GM21447 (cell line): ENCODE data around the gene ABCF1.
A peak's percentile ranks its signal among the peaks of the same experiment; 100 is the strongest.
"Not testable (repeated sequence)": the region's sequence is repeated elsewhere in the genome, so short reads cannot be mapped to it uniquely, and the experiment has no call there.

Source experiments
- ATAC-seq: cut with Tn5 transposase; IDR thresholded peaks from one replicate; pipeline ENCODE4 v1.9.1; 2021; ENCODE audit not compliant: unreplicated experiment

ABCF1 gene

GRCh38 chr6:30571075-30571761, at the start of gene ABCF1:
Gene ABCF1, plus strand, starts transcription at chr6:30571442. Its CDS starts 46 bp downstream, at chr6:30571488.
- ATAC-seq, result peak; percentile 87

DNA sequence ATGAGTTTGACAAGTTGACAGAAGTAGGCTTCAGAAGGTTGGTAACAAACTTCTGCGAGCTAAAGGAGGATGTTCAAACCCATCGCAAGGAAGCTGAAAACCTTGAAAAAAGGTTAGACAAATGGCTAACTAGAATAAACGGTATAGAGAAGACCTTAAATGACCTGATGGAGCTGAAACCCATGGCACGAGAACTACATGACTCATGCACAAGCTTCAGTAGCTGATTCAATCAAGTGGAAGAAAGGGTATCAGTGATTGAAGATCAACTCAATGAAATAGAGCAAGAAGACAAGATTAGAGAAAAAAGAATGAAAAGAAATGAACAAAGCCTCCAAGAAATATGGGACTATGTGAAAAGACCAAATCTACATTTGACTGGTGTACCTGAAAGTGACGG, 49.3 kb upstream of the ABCF1 start:
- ATAC-seq, result not testable (repeated sequence)

DNA sequence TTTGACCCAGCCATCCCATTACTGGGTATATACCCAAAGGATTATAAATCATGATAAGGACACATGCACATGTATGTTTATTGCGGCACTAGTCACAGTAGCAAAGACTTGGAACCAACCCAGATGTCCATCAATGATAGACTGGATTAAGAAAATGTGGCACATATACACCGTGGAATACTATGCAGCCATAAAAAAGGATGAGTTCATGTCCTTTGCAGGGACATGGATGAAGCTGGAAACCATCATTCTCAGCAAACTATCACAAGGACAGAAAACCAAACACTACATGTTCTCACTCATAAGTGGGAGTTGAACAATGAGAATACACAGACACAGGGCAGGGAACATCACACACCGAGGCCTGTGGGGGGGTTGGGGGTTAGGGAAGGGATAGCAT, 44.8 kb upstream of the ABCF1 start:
- not testable (repeated sequence) for ATAC-seq

GRCh38 chr6:30529349-30529875, 41.8 kb upstream of the ABCF1 start:
- ATAC-seq, result peak; percentile 49

DNA sequence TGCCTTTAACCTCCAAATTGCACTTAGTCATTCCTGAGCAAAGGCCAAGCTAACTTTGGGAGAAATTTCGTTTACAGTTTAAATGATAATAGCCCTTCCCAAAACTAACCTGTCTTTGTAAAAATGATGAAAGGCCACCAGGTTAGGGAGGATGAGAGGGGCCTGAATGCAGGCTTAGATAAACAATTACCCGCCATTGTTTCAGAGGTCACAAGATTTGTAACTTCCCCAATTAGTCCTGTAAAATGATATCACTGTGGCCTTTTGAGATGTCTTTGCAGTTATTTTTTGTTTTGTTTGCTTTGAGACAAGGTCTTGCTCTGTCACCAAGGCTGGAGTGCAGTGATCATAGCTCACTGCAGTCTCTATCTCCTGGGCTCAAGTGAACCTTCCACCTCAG, 41.2 kb upstream of the ABCF1 start:
- no peak for ATAC-seq

DNA sequence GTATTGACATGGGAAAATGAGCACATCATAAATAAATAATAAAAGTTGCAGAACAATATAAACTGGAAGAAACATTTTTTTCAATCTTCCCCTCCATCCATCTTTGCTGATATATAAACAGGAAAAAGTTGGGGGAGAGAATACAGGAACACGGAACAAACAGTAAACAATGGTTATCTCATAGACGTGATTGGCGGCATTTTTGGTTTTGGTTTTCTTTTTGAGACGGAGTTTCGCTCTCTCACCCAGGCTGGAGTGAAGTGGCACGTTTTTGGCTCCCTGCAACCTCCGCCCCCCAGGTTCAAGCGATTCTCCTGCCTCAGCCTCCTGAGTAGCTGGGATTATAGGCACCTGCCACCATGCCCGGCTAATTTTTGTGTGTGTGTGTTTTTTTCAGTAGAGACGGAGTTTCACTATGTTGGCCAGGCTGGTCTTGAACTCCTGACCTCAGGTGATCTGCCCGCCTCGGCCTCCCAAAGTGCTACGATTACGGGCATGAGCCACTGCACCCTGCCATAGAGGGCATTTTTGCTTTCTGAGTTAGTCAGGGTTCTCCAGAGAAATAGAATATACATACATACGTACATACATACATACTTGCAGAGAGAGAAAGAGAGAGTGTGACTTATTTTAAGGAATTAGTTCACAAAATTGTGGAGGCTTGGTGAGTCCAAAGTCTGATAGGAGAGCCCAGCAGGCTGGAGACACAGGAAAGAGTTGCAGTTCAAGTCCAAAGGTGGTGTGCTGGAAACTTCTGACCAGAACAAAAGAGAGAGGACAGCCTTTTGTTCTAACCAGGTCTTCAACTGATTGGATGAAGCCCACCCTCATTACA, 37.6 kb upstream of the ABCF1 start:
- ATAC-seq, result no peak

GRCh38 chr6:30537931-30538330, 33.3 kb upstream of the ABCF1 start:
- no peak for ATAC-seq

DNA sequence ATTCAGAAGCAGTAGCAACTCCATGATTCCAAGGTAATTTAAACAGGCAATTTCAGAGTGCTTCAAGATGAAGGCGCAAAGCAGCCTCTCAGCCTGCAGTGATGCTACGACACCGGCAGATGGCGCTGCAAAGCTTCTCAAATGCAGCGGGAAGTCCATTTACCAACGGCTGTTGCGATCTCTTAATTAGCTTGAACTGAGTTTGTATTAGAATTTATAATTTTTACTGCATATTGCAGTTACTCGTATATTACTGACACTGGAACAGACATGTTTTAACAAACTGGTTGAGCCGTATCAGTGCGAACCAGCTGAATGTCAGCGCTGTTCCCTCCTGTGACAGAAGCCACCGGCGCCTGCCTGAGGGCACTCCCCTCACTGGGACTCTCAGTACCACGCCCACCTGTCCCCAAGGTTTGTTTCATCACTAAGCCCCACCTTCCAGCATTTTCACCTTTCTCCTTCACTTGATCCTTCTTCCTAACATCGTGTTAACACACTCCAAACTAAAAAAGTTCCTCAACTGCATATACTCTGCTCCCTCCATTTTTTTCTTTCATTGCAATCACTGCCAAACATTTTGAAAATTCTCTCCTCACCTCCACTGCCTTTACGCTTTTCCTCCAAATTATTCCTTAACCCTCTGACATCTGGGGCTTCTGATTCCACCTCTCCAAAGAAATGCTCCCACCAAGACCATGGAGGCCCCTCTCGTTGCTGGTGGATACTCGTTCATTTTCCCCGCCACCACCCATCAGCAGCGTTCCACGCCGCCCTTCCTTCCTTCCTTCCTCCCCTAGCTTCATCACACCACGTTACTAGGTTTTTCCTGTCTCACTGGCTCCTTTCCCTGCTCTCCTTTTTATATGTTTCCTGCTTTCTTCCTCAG, 29.5 kb upstream of the ABCF1 start:
- ATAC-seq, result peak; percentile 61

GRCh38 chr6:30542404-30542725, 28.9 kb upstream of the ABCF1 start:
- ATAC-seq, result no peak

- no peak for ATAC-seq
Observed at GRCh38 chr6:30542915-30543314, 28.3 kb upstream of the ABCF1 start.

DNA sequence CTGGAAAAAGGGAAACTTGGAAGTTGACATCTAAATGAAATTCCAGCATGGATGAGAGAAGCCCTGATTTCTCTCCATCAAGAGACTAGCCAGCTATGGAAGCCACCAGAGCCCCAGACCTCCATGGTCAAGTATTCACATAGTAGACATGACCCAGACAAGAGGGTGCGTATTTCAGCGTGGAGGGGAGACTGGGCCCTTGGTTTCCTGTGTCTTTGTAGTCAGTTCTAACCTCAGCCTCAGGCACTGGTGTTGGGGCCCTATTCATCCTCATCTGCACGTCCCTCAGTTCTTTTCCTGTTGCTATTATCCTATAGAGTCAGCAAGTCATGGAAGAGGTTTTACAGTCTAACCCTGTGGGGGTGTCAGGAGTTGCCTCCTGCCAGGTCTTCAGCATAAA, 27.4 kb upstream of the ABCF1 start:
- no peak for ATAC-seq

- ATAC-seq, result no peak
Observed at GRCh38 chr6:30544666-30545272, 26.5 kb upstream of the ABCF1 start.

GRCh38 chr6:30547454-30547853, 23.8 kb upstream of the ABCF1 start:
- no peak for ATAC-seq

DNA sequence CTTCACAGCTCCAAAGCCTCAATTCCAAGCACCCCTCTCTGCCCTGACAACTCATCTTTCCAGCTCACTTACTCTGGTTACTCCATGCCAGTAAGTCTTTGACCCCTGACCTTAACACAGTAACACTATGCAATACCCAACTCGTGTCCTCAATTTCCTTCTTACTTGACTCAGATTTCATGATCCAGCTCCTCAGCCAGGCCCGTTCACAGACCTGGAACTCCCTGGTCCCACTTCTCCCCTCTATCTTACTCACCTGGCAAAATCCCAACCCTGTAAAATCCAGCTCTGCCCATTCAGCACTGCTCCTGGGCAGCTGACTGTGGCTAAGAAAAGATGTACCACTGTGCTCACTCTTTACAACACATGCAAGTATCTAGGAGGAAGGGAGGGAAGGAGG, 22.9 kb upstream of the ABCF1 start:
- ATAC-seq, result no peak

DNA sequence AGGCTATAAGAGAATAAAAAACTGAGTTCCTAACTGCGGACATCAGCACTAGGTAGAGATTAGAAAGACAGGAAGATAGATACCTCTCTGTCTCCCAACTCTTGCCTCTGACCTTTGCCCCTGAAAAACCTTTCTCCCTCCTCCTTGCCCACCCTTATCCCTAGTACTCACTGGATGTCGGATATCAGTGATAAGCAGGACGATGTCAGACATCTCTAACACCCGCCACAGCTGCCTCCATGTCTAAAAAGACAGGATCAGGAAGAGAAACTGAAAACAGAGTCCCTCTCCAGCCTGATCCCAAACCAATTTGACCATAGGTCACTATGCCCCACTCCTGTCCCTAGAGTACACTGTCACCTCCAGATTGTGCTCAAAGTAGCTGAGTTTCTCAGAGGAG, 16.8 kb upstream of the ABCF1 start:
- no peak for ATAC-seq

DNA sequence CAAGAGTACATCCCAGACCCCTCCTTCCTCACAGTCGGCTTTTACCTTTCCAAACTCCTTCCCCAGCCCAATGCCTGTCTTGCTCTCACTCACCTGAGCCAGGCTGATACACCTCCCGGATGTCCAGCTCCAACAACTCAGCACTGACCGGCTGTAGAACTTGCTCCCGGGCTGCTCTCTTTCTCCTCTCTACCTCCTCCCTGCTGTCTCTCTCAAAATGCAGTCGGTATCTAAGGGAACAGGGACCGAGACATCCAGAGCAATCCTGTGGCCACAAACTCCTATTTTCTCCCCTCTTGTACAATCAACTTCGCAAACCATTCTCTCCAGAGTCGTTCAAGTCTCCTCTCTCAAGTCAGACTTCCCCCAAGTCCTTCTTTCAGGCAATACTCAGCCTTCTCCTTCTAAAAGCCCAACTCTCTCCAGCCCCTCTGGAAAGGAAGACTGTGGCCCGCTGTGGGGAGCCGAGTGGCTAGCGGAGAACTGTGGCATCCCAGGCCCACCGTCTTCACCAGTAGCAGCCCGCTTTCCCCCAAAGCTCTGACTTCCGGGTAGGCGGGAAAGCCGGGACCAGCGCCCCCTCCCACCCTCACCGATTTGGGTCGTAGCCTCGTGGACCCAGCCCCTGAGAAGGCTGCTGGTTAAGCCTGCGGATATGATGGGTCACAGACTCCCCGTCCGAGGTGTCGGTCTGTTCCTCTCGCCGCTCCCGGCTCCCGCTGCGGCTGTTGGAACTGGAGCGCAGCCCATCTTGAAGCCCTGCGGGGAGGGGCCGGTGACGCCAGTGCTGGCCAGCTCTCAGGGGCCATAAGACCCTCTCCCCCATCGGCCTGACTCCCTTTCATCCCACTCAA, 16.1 kb upstream of the ABCF1 start:
- ATAC-seq, result no peak

- ATAC-seq, result no peak
Observed at GRCh38 chr6:30555816-30556065, 15.5 kb upstream of the ABCF1 start.

DNA sequence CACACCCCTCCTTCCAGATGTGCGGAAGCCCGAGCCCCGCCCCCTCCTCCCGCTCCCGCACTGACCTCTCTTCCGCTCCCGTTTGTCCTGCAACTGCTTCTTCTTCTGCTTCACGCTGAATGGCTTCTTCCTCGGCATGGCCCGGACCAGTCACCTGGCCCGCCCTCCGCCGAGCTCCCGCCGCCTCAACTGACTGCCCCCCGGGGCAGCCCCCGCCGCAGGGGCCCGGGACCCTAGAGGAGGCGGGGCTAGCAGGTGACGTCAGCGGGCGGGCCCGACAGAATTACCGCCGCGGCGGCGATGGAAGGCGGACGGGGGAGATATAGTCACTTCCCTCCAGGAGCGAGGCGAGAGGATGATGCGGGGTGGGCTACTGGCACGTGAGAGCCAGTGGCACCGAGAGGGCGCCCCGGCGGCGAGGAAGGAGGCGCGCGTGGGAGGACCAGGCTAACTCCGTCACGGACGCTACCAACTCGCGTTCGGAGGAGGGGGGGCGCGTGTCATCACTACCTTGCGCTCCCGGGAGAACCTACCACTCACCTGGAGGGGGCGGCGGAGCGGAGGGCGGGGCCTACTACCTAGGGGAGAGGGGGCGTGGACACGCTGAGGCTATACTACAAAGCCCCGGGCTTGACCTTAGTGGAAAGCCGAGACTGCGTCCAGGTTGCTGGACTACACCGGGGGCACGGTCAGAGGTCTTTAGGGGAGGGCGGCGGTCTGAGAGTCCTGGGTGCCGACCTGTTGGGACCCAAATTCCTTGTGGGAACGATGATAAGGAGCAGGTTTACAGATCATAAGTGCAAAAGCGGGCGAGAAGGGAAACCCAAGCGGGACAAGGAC, 15.0 kb upstream of the ABCF1 start, which contains the start of gene GNL1:
TSS of gene GNL1 (minus strand) at position 424 of the 840 bp plus-strand sequence. CDS start at position 138, 286 bp downstream.
- ATAC-seq, result peak; percentile 78
